NCI-H748 treated with DMSO at 0.1 percent for 48 hours (cell line): ENCODE data around the gene LRRIQ4.

Experiments
- DNase-seq: peaks from one replicate; lab custom pipeline; 2025; lab: John Stamatoyannopoulos, UW

LRRIQ4 gene

DNA sequence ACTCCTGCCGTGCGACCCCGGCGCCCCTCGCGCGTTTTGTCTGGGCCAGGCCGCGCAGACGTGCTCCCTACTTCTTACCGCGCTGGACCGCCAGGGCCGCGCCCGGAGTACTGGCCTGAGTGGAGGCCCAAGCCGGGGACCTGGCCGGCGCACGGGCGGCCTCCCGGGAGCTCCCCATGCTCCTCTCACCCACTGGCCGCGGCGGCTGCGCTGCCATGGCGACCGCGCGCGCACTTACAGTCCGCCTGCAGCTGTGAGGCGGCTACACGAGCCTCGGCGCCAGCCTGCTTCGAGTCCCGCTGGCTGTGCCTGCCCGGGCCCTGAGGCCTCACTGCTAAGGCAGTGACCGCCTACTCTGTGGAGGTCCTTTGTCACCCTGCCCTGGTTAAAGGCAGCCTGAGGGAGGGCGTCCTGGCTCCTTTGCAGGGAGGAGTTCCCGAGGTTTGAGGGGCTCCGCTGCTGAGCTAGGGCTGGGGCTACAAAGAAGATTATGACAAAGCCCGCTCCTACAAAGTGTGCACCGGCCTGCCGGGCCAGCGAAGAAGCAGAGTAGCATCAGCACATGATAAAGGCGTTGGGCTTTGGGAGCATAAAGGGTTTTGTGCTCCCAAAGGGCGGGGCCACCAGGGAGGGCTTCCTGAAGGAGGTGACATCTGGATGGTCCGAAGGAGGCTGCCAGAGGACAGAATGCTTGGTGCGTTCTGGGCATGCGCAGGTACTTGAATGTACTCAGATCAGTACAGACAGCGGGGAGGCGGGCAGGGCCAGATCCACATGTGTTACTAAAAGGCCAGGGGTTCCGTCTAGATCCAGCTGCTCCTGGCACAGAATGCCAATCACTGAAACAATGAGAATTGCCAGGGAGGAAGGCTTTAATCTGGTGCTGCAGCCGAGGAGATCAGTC is at the start of gene LRRIQ4, which contains the start of gene LRRC34:
Gene LRRIQ4, plus strand, starts transcription at position 539 of the 904 bp plus-strand sequence. CDS start 9,052 bp downstream, outside the sequence.
Gene LRRC34, minus strand, starts transcription at position 573 of the 904 bp plus-strand sequence. Its CDS starts 356 bp downstream, at position 217.
- DNase-seq = peak; percentile 62

DNA sequence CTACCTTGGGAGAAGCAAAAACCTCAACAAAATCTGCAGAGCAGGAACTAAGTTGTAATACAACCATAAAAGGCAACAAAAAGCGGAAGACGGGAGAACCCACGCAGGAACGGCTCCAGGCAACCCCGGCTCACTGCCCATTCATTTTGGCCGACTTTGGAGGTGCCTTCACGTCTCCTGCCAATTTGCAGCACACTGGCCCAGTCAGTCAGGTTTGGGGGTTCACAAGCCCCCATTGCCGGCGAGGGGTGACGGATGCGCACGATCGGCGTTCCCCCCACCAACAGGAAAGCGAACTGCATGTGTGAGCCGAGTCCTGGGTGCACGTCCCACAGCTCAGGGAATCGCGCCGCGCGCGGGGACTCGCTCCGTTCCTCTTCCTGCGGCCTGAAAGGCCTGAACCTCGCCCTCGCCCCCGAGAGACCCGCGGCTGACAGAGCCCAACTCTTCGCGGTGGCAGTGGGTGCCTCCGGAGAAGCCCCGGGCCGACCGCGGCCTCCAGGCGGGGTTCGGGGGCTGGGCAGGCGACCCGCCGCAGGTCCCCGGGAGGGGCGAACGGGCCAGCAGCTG is 48.3 kb upstream of the LRRIQ4 start:
- DNase-seq = no peak

DNA sequence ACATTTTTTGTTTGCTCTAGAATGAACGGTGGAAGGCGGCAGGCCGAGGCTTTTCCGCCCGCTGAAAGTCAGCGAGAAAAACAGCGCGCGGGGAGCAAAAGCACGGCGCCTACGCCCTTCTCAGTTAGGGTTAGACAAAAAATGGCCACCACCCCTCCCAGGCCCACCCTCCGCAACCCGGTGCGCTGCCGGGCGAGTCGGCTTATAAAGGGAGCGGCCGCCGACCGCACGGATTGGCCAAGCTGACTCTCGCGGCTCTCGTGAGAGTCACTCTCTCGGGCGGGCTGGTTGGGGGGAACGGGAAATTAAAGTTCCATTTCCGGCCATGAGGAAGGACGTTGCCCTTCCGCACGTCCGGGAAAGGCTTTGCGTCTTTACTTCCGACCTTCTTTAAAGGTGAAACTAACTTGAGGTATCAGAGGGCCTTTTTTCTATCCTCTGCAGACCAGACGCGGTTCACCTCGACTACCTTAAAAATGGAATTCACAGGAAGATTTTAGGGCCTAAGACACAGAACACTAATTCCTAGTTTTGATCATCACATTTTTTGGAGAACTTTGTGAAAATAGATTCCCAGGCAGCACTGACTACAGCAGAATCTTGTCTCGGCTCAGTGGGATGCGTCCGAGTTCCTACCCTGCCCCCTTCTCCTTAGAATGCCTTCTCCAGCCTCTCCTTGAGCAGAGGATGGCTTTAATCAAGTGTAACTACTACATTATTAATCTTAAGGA is 47.6 kb upstream of the LRRIQ4 start, which contains the start of gene TERC:
Gene TERC, minus strand, starts transcription at position 179 of the 731 bp plus-strand sequence.
- DNase-seq = peak; percentile 46

DNA sequence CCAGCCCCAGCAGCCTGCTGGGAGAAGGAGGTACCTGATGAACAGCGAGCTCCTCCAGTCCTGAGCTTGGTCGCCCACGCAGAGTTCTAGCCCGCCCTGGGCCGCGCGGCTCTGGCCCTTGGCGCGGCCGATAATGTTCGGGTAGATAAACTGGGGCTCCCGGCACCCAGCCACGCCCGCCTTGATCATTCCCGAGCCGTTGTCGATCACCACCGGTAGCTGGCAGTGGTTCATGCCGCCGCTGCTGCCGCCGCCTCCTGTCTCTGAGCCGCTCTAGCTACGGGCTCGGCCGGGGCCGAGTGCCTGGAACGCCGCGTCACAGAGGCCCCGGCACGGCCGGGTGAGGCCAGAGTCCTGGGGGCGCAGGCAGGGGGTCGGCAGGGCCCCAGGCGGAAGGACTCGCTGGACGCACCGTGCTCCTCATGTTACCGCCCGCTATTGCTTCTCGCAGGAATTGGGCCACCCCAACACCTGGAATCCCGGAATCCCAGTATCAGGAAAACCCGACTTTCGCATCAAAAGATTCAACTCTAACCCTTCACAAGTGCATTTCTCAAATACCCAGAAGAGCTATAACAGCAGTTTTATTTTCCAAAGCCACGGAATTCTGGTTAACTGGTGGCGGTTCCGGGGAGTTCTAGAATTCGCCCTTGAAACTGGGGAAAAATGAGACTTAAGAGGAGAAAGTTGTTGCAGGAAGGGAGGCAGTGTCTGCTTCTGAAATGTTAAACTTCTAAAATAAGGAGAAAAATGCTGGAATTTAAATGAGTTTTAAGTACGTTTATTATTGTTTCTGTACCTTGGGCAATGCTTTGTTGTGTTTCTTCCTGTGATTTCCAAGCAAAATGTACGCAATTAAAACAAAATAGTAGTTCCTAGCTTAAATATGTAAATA is 43.1 kb upstream of the LRRIQ4 start, which contains the start of gene ACTRT3:
Gene ACTRT3, minus strand, starts transcription at position 275 of the 895 bp plus-strand sequence. Its CDS starts 41 bp downstream, at position 234.
- DNase-seq = peak; percentile 65

- DNase-seq = peak; percentile 78
Observed at GRCh38 chr3:169771497-169772304, 41.0 kb upstream of the LRRIQ4 start.

GRCh38 chr3:169772305-169772896 is 40.3 kb upstream of the LRRIQ4 start:
- peak; percentile 73 for DNase-seq

DNA sequence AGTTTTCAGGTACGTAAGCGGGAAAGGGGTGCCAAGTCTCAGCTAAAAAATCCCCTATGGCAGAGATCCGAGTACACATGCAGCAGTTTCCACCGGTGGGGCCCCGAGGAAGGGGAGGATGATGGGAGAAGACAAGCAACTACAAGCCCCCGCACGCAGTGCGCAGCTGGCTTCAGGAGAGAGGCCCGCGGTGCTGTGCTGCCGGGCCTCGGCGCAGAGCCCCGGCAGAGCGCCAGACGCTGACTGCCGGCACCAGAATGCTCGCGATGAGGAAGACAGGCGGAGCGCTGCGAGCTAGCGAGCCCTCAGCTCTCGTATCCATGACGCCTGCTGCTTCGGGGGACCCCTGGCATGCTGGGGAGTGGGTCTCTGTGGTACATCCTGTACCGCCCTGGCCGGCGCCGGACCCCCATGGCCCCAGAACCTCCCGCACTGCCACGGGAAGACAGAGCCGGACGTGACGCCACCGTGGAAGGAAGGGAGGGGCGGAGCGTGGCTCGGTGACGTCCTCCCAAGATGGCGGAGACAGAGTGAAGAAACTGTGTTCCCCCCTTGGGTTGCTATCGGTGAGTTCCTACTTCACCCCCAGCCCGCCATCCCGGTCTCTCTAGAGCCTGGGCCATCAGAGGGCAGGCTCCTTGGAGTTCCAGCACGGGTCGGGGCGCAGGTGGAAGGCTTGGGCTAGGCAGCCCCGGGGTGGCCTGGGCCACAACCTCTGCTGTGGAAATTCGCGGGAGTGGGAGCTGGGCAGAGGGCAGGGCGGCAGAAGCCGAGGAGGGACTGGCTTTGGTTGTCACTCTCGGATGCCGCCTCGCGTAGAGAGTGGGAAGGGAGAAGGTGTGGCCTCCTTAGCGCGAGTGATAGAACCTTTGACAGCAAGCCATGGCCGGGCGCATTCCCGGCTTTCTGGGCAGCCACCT is 39.5 kb upstream of the LRRIQ4 start, which contains the start of gene MYNN:
Gene MYNN, plus strand, starts transcription at position 500 of the 920 bp plus-strand sequence. CDS start 900 bp downstream, outside the sequence.
- peak; percentile 47 for DNase-seq

DNA sequence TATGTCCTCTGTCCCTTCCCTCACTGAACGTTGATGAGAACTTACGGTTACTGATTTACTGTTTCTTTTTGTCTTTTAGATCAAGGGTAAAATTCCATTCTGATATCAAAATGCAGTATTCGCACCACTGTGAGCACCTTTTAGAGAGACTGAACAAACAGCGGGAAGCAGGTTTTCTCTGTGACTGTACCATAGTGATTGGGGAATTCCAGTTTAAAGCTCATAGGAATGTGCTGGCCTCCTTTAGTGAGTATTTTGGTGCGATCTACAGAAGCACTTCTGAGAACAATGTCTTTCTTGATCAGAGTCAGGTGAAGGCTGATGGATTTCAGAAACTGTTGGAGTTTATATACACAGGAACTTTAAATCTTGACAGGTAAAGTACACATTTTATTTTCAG is 38.5 kb upstream of the LRRIQ4 start:
- DNase-seq = no peak

DNA sequence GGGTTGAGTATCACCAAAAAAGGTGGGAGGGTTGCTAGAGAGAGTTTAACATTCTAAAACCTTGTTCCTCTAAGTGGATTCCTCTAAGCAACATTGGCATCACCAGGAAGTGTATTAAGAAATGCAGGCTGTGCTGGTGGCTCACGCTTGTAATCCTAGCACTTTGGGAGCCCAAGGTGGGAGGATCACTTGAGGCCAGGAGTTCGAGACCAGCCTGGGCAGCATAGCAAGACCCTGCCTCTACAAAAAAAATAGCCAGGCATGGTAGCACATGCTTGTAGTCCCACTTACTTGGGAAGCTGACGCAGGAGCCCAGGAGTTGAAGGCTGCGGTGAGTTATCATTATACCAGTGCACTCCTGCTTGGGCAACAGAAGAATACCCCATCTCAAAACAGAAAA is 34.8 kb upstream of the LRRIQ4 start:
- no peak for DNase-seq

- DNase-seq = no peak
Observed at GRCh38 chr3:169780742-169781141, 31.9 kb upstream of the LRRIQ4 start.

DNA sequence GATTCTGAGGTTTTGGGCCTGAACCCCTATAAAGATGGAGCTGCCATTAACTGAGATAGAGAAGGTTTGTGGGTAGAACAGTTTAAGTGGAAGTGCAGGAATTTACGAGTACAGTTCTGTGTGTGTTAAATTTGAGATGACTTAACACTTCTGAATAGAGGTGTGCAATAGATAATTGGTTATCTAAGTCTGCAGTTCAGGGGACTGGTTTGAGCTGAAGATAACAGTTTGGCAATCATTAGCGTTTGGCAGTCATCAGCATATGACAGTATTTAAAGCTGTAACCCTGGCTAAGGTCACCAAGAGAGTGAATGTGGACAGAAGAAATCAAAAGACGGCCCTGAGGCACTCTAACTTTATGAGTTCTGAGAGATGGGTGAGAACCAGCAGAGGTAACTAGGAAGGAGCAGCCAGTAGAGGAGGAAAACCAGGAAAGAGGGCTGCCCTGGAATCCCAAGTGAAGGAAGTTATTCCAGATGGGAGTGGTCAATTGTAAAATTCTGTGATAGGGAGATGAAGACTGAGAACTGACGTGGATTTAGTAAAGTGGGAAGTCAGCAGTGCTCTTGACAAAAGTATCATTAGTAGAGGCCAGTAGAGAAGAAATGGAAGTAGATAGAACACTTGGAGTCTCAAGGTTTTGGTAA is 31.3 kb upstream of the LRRIQ4 start:
- no peak for DNase-seq

GRCh38 chr3:169787120-169787519 is 25.6 kb upstream of the LRRIQ4 start:
- DNase-seq = no peak

- DNase-seq = no peak
Observed at GRCh38 chr3:169787791-169788190, 24.9 kb upstream of the LRRIQ4 start.

- DNase-seq = no peak
Observed at GRCh38 chr3:169790219-169790618, 22.5 kb upstream of the LRRIQ4 start.

- DNase-seq = no peak
Observed at GRCh38 chr3:169790687-169791429, 21.8 kb upstream of the LRRIQ4 start.

DNA sequence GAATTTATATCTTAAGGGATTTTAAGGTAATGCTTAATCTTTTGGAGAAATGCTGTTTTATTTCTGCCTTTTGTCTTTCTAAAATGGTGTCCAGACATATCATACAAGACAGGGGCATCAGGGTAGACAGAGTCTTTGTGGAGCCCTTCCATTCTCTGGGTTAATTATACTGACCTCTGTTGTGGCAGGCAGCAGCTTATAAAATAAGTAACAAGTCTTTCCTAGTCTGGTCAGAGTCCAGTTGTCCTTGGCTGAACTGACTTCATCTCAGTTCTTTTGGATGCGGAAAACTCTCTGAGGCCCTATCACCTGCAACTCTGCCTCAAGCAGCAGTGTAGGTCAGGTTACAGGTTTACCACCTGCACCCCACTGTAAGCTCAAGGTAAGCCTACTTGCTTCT is 20.3 kb upstream of the LRRIQ4 start:
- DNase-seq = no peak

GRCh38 chr3:169804681-169805080 is 8.0 kb upstream of the LRRIQ4 start:
- DNase-seq = no peak
